LHCN-M2 (cell line): ENCODE results near the gene PRTN3. TPM values are rescaled to one million over a fixed set of nuclear protein-coding genes. Genes with fewer than 3 reads are reported as not detected.

Source experiments
- DNase-seq: peaks from one replicate; pipeline ENCODE4 v3.0.0-alpha.2; 2012; ENCODE audit warnings: low read depth
- polyA plus RNA-seq: library from polyadenylated mRNA; unstranded; fragments of >200 nt; gene quantifications from one replicate; pipeline ENCODE4 v1.2.1, GENCODE V29; 2012; ENCODE audit warnings: missing spikeins
- total RNA-seq: library from RNA; depleted of rRNA; stranded (reverse); fragments of >200 nt; gene quantifications from 2 replicates; pipeline ENCODE4 v1.2.3, GENCODE V29; 2014; rRNA removed

PRTN3 gene, protein sequence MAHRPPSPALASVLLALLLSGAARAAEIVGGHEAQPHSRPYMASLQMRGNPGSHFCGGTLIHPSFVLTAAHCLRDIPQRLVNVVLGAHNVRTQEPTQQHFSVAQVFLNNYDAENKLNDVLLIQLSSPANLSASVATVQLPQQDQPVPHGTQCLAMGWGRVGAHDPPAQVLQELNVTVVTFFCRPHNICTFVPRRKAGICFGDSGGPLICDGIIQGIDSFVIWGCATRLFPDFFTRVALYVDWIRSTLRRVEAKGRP
- not detected in 2 replicates for total RNA-seq
- not detected for polyA plus RNA-seq

DNA sequence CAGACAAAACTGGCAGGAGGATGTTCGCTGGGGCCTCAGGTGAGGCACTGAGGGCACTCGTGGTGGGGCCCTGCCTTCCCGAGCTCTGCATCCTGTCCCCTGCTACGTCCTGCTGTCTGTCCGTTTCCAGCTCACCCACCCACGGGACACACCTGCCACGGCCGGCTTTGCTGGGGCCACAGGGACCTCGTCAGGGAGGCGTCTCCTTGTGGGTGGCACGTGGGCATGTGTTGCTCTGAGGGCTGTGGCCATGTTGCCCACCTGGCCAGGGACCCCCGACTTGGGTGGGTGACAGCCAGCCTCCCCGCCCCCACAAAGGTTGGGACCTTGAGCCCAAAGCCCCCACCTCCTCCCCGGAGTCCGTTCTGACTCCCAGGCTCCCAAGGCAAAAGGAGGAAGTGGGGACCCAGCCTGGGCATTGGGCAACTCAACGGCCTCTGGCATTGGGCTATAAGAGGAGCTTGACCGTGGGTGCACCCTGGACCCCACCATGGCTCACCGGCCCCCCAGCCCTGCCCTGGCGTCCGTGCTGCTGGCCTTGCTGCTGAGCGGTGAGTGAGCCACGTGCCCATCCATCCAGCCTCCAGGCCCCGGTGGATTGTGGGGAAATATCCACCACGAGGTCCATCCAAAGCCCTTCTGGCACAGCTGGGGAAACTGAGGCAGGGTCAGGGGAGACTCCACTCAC lies at the start of gene PRTN3:
Gene PRTN3, plus strand, starts transcription at position 481 of the 688 bp plus-strand sequence. Its CDS starts 10 bp downstream, at position 491.
- DNase-seq: no peak

DNA sequence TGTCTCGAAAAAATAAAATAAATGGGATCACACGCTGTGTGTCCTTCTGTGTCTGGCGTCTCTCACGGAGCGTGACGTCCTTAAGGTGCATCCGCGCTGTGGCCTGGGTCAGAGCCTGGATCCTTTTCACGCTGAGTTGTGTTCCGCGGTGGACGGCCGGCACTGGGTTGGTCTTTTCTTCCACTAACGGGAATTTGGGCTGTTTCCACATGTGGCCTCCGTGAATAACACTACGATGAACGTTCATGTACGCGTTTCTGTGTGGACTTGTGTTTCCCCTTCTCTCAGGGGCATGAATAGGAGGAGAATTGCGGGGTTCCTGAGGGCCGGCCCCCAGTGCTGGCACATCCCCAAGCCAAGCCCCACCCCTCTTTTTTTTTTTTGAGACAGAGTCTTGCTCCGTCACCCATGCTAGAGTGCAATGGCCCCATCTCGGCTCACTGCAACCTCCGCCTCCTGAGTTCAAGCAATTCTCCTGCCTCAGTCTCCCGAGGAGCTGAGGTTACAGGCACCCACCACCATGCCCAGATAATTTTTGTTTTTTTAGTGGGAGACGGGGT lies 49.7 kb upstream of the PRTN3 start:
- no peak for DNase-seq

DNA sequence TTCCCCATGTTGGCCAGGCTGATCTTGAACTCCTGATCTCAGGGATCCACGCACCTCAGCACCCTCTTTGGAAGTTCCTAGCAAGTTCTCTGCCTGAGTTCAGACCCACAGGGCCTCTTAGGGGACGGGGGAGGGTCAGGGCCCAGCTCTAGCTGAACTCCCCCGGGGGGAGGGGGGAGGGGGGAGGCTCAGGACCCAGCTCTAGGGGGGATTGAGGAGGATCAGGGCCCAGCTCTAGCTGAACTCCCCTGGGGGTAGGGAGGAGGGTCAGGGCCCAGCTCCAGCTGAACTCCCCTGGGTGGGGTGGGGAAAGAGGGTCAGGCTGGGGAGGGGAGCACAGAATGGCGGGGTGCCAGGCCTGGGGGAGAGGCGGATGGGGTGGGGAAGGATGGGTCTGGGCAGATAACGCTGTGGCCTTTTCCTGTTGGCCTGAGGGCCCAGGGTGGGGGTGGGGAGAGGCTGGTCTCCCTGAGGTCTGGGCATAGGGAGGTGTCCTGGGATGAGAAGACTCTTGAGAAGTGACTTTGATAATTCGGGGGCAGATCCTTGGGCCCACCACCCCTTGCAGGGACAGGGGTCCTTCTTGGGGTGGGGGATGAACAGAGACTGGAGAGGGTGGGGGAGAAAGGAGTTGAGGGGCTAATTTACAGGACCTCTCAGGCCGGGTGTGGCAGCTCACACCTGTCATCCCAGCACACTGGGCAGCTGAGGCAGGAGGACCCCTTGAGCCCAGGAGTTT lies 49.1 kb upstream of the PRTN3 start:
- DNase-seq: no peak

DNA sequence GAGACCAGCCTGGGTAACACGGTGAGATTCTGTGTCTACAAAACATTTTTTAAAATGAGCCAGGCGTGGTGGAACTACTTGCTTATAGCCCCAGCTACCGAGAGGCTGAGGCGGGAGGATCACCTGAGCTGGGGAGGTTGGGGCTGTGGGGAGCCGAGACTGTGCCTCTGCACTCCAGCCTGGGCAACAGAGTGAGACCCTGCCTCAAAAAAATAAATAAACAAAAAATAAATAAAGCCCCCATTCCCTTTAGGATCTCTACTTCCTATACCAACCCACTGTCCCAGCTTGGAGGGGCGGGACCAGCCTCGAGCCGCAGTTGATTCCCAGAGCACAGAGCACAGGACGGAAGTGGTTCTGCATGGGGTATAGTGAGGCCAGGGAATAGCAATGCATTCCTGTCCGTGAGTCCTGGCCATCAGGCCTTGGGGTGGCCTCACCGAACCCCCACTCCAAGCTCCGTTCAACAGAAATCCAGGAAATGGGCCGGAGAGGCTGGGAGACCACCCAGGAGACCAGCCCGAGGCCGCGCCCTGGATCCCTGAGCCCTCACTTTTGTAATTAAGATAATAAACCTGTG lies 48.4 kb upstream of the PRTN3 start:
- DNase-seq: no peak

DNA sequence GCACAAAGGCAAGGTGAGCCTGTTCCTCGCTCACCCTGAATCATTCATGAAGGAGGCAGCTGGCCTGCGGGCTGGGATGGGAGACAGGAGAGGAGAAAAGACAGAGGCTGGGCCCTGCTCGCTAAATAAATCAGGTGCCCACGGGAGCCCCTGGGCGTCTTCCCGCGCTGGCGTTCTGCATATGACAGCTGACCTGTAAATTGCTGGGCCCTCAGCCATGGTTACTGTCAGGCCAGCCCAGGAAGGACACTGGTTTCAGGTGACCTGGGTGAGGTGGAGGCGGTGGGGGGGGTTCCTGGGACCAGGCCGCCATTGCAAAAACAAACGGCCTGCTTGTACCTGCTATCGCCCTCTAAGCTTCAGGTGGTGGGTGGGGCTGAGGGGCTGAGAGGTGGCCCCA lies 47.0 kb upstream of the PRTN3 start:
- DNase-seq: no peak

DNA sequence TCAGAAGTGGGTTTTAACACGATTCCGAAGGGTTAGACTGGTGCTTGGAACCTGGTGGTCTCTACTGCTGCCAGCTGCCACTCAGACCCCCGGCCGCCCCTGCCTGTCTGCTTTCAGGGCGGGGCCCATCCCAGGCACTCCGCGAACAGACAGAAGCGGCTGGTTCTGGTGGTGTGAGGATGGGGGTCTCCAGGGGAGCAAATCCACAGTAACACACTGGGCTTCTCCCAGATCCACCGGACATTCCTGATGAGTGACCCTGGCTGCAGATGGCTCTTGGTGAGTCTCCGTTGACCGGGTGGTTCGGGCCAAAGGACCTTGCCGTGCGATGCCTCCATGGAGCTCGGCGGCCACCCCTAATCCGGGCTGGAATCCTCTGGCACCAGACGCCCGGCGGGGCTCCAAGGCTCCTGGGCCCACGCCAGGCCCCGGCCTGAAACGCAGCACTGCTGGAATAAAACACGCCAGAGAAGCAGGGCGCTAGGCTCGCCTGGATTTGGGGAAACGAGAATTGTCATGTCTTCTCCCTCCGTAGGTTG lies 45.7 kb upstream of the PRTN3 start:
- no peak for DNase-seq

DNA sequence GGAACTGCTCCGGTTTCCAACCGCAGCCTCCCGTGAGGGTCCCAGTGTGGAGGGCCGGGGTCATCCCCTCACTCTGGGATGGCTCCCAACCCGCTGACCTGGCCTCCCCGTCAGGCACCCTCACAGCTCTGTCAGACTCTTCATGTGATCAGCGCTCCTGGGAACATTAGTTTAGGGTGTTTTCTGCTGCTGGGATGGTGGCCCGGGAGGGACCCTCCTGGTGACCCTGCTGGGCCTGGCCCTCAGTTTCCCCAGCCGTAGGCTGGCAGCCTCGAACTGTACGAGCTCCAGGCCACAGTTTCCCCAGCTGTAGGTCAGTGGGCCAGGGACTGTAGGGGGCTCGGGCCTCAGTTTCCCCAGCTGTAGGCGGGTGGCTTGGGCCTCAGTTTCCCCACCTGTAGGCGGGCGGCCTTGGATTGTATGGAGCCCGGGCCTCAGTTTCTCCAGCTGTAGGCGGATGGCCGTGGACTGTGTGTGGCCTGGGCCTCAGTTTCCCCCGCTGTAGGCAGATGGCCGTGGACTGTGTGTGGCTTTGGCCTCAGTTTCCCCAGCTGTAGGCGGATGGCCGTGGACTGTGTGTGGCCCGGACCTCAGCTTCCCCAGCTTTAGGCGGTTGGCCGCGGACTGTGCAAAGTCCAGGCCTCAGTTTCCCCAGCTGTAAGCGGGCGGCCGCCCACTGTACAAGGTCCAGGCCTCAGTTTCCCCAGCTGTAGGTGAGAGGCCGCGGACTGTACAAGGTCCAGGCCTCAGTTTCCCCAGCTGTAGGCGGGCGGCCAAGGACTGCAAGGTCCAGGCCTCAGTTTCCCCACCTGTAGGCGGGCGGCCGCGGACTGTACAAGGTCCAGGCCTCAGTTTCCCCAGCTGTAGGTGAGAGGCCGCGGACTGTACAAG lies 44.9 kb upstream of the PRTN3 start:
- DNase-seq: no peak

DNA sequence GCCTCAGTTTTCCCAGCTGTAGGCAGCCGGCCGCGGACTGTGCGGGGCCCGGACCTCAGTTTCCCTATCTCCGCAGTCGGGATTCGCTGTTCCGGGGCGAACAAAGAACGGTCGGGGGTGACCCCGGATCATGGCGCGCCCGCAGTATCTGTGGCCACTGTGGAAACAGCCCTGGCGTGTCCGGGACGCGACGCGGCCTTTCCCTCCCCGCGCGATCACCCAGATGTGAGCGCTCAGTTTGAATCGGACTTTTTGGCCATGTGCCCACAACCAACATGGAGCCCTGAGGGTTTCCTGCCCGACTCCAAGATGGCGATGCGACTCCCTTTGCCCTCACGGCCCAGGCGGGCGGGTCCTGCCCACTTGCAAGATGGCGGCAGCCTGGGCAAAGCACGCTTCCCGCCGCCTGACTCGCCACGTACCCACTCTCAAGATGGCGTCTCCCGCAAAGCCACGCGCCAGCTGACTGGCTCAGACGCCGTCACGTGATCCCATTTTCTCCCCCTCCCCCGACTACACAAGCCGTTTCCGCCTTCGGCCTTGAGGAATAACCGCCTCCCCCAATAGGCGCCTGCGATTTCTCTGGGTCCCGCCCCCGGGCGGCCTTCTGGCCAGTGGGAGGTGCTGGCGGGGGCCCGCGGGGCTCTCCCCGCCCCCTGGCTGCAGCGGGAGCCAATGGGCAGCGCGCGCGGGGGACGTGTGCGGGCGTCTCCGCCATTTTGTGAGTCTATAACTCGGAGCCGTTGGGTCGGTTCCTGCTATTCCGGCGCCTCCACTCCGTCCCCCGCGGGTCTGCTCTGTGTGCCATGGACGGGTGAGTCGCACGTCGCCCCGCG lies 43.9 kb upstream of the PRTN3 start, which contains the start of gene PTBP1:
Gene PTBP1, plus strand, starts transcription at position 761 of the 836 bp plus-strand sequence. Its CDS starts 46 bp downstream, at position 807.
- DNase-seq: peak; percentile 100

DNA sequence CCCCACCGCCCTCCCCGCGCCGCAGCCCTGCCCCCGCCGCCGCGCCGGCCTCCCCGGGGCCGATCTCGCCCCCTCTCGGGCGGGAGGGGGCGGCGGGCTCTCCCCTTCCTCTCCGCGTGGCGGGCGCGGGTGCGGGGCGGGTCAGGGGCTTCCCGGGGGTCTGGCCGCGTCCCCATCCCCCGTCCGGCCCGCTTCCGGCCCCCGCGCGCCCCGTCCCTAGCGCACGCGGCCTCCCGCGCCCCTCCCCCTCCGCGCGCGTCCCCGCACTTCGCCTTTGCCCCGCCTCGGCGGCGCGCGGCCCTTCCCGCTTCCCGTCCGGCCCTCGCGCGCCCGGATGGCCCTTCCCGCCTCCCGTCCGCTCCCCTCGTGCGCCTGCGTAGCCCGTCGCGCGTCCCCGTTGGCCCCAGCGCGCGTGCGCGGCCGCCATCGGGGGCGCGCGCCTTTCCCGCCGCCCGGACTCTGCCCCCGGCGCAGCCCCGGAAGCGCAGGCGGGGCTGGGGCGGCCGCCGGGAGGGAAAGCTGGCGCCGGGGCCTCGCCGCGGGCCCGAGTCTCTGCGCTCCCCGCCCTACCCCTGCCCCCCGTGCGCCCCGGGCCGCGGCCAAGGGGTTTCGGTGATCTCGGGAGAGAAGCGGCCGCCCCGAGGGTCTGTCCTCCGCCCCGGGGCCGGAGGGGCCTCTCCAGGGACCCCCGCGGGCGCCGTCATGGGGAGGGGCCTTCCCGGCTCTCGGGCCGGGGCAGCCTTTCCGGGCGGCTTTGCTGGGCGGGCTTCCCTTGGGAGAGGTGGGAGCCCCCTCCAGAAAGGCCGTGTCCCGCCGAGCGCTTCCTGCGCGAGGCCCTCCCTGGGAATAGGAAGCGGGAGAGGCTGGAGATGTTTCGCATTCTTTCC lies 43.0 kb upstream of the PRTN3 start:
- peak; percentile 90 for DNase-seq

DNA sequence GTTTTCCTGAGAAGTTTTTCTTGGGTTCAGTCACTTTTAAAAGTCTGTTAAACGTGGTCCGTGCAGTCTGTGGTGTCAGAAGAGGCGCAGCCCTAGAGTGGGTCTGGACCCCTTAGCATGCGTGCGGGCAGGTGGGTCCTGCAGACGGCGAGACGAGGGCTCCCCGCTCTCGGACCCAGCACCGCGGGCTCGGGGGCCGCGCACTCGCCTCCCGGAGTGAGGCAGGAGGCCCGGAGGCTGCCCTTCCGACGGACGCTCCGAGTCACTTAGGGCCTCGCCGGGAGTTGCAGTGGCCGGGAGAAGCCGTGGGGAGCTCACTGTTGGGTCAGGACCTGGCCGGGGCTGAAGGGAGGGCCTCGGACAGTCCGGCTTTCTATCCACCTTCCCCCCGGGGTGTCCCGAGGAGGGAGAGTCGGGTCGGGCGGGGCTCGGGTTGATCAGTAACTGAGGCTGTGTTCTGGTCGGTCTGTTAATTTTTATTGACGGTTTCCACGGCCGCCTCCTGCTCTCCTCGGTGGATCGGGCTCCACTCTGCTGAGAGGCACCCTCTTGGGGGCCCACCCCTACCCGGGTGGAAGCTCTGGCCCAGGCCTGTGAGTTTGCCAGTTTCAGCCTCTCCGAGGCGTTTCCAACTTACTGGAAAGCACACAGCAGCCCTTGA lies 42.3 kb upstream of the PRTN3 start:
- no peak for DNase-seq

DNA sequence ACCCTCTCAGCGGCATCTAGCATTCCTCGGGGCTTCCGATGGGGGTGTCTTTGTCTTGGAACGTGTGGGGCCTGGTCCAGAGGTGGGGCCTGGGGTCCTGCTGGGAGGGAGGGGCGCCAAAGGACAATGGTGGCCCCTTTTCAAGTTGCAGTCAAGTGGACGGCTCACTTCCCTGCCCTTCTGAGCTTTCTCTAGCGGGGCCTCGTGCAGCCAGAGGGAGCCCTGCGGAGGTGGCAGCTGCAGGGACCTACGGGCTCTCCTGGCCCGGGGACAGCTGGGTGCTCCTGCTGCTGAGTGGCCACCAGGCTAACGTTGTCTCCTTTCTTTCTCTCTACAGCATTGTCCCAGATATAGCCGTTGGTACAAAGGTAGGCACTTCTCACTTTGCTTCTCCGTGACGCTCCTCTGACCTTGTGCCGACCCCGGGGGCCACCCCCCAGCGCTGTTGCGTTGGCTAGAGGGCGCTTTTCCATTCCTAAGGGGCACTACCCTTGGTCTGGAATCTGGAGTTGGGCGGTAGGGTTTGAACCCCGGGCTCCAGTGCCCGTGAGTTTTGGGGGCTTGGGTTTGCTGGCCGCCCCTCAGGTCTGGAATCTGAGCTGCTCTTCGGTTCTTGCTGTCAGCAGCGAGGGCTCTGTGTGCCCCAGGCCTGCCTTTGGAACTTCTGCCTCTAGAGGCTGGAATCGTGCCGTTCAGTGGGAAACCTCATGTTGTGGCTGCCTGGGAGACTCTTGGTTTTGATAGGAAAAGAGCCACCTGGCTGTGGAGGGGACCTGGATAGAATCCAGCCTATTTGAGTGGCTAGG lies 41.5 kb upstream of the PRTN3 start:
- peak; percentile 60 for DNase-seq

DNA sequence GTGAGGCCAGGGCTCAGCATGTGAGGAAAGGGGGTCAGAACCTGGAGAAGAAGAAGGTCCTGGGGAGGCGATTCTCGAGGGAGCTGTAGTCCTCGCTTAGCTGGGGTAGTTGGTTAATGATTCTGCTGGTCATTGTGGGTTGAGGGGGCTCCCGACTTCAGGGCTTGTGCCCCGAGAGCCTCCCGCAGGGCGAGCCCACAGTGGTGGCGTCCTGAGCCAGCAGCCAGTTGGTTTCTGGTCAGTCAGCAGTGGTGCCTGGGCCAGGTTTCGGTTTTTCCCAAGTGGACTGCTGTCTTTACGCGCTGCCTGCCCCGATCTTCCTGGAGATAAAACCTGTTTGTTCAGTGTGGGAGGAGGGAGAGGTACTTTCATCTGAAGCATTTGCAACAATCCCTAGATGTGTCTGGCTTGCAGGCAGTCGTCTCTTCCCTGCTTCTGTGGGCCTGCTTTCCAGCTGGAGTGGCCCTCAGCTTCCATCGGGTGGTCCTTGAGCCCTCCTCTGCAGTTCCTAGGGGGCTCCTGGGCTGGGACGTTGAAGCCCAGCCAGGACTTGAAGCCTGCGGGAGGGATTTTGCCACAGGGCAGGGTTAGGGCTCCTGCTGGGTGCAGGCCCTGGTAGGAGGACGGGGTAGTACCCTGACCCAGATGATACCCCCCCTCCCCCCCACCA lies 40.3 kb upstream of the PRTN3 start:
- no peak for DNase-seq

DNA sequence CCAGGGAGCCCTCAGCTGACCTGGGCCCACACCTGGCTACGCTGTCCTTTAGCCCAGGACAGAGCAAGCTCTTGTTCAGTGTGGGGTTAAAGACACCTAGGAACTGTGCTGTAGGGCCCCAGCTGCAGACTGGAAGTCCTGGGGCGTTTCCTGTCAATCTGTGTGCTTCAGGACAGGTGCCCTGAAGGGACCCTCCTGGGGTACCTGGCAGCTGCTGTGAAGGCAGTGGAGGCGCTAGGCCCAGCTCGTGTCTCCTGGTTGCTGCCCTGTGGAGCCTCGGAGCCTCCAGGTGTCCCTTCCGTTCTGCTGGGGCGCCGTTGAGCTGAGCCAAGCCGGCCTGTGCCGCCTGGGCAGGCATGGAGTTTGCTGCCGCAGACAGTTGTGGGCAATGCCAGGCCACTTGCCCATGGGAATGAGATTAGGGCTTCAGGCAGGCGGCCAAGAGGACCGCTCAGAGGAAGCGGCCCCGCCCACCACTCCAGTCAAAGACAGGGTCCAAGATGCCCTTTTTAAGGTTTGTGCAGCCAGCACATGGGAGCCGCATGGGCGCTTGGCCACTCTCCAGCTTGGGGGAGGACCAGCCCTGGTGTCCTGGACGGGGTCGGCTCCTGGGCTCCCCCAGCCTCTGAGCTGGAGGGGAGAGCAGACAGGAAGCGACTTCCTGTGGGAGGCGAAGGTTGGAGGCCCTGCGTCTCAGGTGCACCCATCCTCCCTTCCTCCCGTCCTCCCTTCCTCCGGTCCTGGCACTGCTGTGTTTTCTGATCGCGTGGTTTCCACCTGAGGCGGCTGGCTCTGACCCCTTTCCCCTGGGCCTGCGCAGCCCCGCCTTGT lies 39.6 kb upstream of the PRTN3 start:
- DNase-seq: peak; percentile 74

DNA sequence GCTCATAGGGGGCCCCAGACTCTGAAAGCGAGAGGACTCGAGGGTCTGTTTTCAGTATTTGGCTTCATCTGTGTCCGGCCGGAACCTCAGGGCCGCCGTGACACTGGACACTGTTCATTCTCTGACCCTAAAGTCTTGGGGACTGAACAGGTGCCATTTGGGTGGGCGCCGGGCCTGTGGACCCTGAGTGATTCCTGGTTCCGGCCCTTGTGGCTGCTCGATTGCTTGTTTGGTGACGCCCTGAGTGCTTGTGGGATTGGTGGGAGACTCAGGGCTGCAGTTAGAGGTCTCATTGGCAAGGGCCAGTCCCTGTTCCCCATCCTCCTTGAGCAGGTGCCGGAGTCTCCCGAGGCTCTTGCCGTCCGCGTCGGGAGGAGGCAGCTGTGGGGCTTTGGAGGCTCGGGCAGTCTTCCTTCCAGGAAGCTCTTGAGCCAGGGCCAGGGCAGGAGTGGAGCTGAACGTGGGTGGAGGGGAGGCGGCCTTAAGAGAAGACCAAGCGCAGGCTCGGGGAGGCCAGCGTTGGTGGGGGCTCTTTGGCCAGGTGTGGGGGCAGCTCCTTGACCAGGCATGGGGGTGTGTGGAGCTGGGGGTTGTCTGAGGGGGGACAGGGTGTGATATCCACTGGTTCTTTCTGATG lies 38.8 kb upstream of the PRTN3 start:
- peak; percentile 31 for DNase-seq

DNA sequence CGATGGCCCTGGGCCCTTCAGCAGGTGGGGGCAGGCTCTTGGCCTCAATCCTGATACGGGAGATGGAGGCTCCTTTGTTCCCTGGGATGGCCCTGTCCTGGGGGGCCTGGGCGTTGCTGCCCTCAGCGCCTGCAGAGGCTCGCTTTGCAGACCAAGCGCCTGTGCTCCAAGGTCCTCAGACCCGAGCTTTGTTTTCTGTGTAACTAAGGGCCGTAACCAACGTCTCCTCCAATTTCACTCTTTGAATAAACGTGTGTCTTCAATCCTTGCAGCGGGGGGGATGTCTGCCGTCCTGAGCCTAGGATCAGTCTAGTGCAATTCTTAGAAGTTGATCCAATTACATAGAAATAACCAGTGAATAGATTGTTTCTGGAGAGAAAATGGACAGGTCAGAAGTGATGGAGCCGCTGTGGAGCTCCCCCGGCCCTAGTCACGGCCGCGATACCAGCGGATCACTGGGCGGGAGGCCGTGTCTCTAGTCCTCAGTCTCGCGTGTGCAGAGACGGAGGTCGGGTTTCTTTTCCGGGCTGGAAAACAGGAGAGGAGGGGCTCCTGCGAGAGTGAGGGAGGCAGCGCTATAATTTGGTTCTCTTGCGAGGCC lies 38.2 kb upstream of the PRTN3 start:
- no peak for DNase-seq
